H9 (cell line): ENCODE measurements around the gene CMTM2. TPM values are rescaled to one million over a fixed set of nuclear protein-coding genes. Genes with fewer than 3 reads are reported as not detected.

Experiments used
- DNase-seq: peaks from one replicate; pipeline ENCODE4 v3.0.0-alpha.2; 2017
- H2AFZ ChIP-seq: one replicate; pipeline ENCODE4 v1.6.1; 2013; ENCODE audit warnings: mild to moderate bottlenecking, low read length, control low read depth, moderate library complexity
- H2AK5ac ChIP-seq: 2 replicates; pipeline ENCODE4 v1.6.1; 2013; ENCODE audit warnings: low read length, control low read depth, mixed read lengths; ENCODE audit not compliant: insufficient read length
- H2BK120ac ChIP-seq: one replicate; pipeline ENCODE4 v1.6.1; 2013; ENCODE audit warnings: low read depth, mild to moderate bottlenecking, low read length, control low read depth, inconsistent platforms; ENCODE audit not compliant: poor library complexity, severe bottlenecking
- H2BK12ac ChIP-seq: 2 replicates; pipeline ENCODE4 v1.6.1; 2013; ENCODE audit warnings: low read length, control low read depth, mixed read lengths, low read depth; ENCODE audit not compliant: insufficient read length
- H2BK15ac ChIP-seq: 2 replicates; pipeline ENCODE4 v1.6.1; 2013; ENCODE audit warnings: low read depth, low read length, control low read depth
- H2BK20ac ChIP-seq: one replicate; pipeline ENCODE4 v1.6.1; 2013; ENCODE audit warnings: low read depth, mild to moderate bottlenecking, low read length, control low read depth, inconsistent platforms; ENCODE audit not compliant: poor library complexity, severe bottlenecking
- H2BK5ac ChIP-seq: 2 replicates; pipeline ENCODE4 v1.6.1; 2013; ENCODE audit warnings: low read length, control low read depth, mixed read lengths; ENCODE audit not compliant: insufficient read length
- H3K14ac ChIP-seq: 2 replicates; pipeline ENCODE4 v1.6.1; 2013; ENCODE audit warnings: low read length, control low read depth; ENCODE audit not compliant: insufficient read depth
- H3K18ac ChIP-seq: 2 replicates; pipeline ENCODE4 v1.6.1; 2013; ENCODE audit warnings: low read depth, mild to moderate bottlenecking, mixed read lengths, low read length, control low read depth; ENCODE audit not compliant: insufficient read length
- H3K23ac ChIP-seq: 2 replicates; pipeline ENCODE4 v1.6.1; 2013; ENCODE audit warnings: low read length, control low read depth, mixed read lengths, low read depth; ENCODE audit not compliant: insufficient read length
- H3K23me2 ChIP-seq: 2 replicates; pipeline ENCODE4 v1.6.1; 2013; ENCODE audit warnings: low read depth, mild to moderate bottlenecking, mixed read lengths, low read length, control low read depth; ENCODE audit not compliant: insufficient read length, poor library complexity, severe bottlenecking
- H3K27ac ChIP-seq: 2 replicates; pipeline ENCODE4 v1.5.1; 2013; ENCODE audit warnings: low read length, control low read depth, mixed read lengths, low read depth; ENCODE audit not compliant: insufficient read length
- H3K27me3 ChIP-seq: 2 replicates; pipeline ENCODE4 v1.6.1; 2013; ENCODE audit warnings: low read length, control low read depth, inconsistent platforms; ENCODE audit not compliant: insufficient read depth
- H3K4ac ChIP-seq: 2 replicates; pipeline ENCODE4 v1.6.1; 2013; ENCODE audit warnings: low read depth, mild to moderate bottlenecking, control low read depth, inconsistent platforms, low read length, moderate library complexity
- H3K4me1 ChIP-seq: 2 replicates; pipeline ENCODE4 v1.6.1; 2013; ENCODE audit warnings: low read length, control low read depth, inconsistent platforms; ENCODE audit not compliant: insufficient read depth
- H3K4me2 ChIP-seq: 2 replicates; pipeline ENCODE4 v1.6.1; 2013; ENCODE audit warnings: low read length, control low read depth, mixed read lengths; ENCODE audit not compliant: insufficient read length, insufficient read depth
- H3K56ac ChIP-seq: 2 replicates; pipeline ENCODE4 v1.6.1; 2013; ENCODE audit warnings: low read depth, mild to moderate bottlenecking, mixed read lengths, low read length, control low read depth; ENCODE audit not compliant: insufficient read length
- H3K79me1 ChIP-seq: 2 replicates; pipeline ENCODE4 v1.6.1; 2013; ENCODE audit warnings: low read depth, mild to moderate bottlenecking, moderate library complexity, low read length, control low read depth, inconsistent platforms; ENCODE audit not compliant: insufficient read depth, poor library complexity, severe bottlenecking
- H3K79me2 ChIP-seq: 2 replicates; pipeline ENCODE4 v1.6.1; 2013; ENCODE audit warnings: low read length, control low read depth, inconsistent platforms; ENCODE audit not compliant: insufficient read depth
- H3K9ac ChIP-seq: 2 replicates; pipeline ENCODE4 v1.6.1; 2013; ENCODE audit warnings: low read length, control low read depth, mixed read lengths; ENCODE audit not compliant: insufficient read length; ENCODE audit errors: extremely low read depth
- H3K9me3 ChIP-seq: one replicate; pipeline ENCODE4 v1.6.1; 2013; ENCODE audit warnings: low read depth, low read length, inconsistent platforms; ENCODE audit not compliant: control insufficient read depth
- H3T11ph ChIP-seq: one replicate; pipeline ENCODE4 v1.6.1; 2013; ENCODE audit warnings: mild to moderate bottlenecking, low read length, control low read depth, inconsistent platforms
- H4K20me1 ChIP-seq: one replicate; pipeline ENCODE4 v1.6.1; 2013; ENCODE audit not compliant: control insufficient read depth, insufficient read length, insufficient read depth
- H4K5ac ChIP-seq: 2 replicates; pipeline ENCODE4 v1.6.1; 2013; ENCODE audit warnings: low read depth, mild to moderate bottlenecking, mixed read lengths, low read length, control low read depth; ENCODE audit not compliant: insufficient read length
- H4K8ac ChIP-seq: replicated peaks from 2 replicates; pipeline ENCODE4 v1.6.1; 2013; ENCODE audit warnings: low read length, control low read depth, mixed read lengths, low read depth; ENCODE audit not compliant: insufficient read length
- H4K91ac ChIP-seq: 2 replicates; pipeline ENCODE4 v1.6.1; 2013; ENCODE audit warnings: low read depth, mild to moderate bottlenecking, moderate library complexity, mixed read lengths, low read length, control low read depth; ENCODE audit not compliant: insufficient read length
- H3K27ac Mint-ChIP-seq, 3 experiments: 2 replicates in 2 of 3; 3 replicates in 1 of 3; pipeline ENCODE4 v1.8.0; 2020 to 2021; ENCODE audit warnings: mixed read lengths in 3 of 3, mild to moderate bottlenecking in 1 of 3, moderate library complexity in 1 of 3
- H3K27me3 Mint-ChIP-seq: 2 replicates; pipeline ENCODE4 v1.8.0; 2021; ENCODE audit warnings: low read depth, mild to moderate bottlenecking, moderate library complexity, mixed read lengths
- H3K36me3 Mint-ChIP-seq, 3 experiments: 2 replicates in 2 of 3; 3 replicates in 1 of 3; pipeline ENCODE4 v1.8.0; 2020 to 2021; ENCODE audit warnings: low read depth in 3 of 3, mixed read lengths in 3 of 3; ENCODE audit not compliant: insufficient read depth in 1 of 3
- H3K4me1 Mint-ChIP-seq, 2 experiments: 2 replicates each; pipeline ENCODE4 v1.8.0; 2020; ENCODE audit warnings: mixed read lengths in 2 of 2
- H3K4me3 Mint-ChIP-seq, 2 experiments: 2 replicates in 1 of 2; 3 replicates in 1 of 2; pipeline ENCODE4 v1.8.0; 2020 to 2021; ENCODE audit warnings: mild to moderate bottlenecking in 2 of 2, mixed read lengths in 2 of 2, moderate library complexity in 1 of 2
- H3K9me3 Mint-ChIP-seq, 2 experiments: 2 replicates in 1 of 2; 3 replicates in 1 of 2; pipeline ENCODE4 v1.8.0; 2020; ENCODE audit warnings: mild to moderate bottlenecking in 2 of 2, mixed read lengths in 2 of 2, moderate library complexity in 1 of 2
- CTCF ChIP-seq: fragments of 200-600 bp; sonication (generic); conservative IDR thresholded peaks from 3 replicates; pipeline ENCODE4 v1.8.0; 2021; ENCODE audit warnings: antibody characterized with exemption, mild to moderate bottlenecking
- WGBS: extraction: QIAGEN DNeasy Blood & Tissue Kit; methylation state at CpG from one replicate; pipeline ENCODE4 v1.1.7; 2013; ENCODE audit warnings: missing lambda C conversion rate, low lambda C conversion rate, mixed read lengths; ENCODE audit not compliant: insufficient read length; ENCODE audit errors: extremely low coverage; 5-methylcytosine and 5-hydroxymethylcytosine counted together
- total RNA-seq: library from RNA; stranded (reverse); gene quantifications from 2 replicates; pipeline ENCODE4 v1.2.1, GENCODE V29; 2021

The CMTM2 gene
- total RNA-seq, 1 experiment from 2014 or later = not detected

DNA sequence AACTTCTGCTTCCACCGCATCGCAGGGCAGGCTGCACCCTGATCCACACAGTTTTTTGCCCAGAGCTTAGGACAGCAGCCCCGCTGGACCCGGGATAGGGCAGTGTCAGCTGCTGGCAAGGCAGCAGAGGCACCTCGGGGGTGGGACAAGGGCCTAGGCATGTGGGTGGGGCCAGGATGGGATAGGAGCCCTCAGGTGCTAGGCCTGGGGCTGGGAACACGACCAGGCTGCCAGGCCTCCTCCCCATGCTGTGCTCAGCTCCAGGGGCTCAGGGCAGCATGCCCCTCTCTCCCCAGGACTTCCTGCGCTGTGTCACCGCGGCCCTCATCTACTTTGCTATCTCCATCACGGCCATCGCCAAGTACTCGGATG, 29.9 kb downstream of the CMTM2 start:
- no peak for DNase-seq
- Histone ChIP-seq H3K4me1 (no peaks in the 10 kb centered on the region), H3K27ac (no peak overlapping the region), H4K5ac (no peak overlapping the region), H2BK5ac (no peak overlapping the region), H3K9me3 (no peaks in the 10 kb centered on the region), H2AFZ (no peak overlapping the region), H3K79me2 (no peaks in the 10 kb centered on the region), H3K56ac (no peak overlapping the region), H3K18ac (no peak overlapping the region), H3K23me2 (peaks cover 5% of the 10 kb centered on the region), H2BK120ac (no peak overlapping the region), H2BK20ac (no peak overlapping the region), H3K23ac (no peak overlapping the region), H2BK12ac (no peak overlapping the region), H4K91ac (no peak overlapping the region), H3K27me3 (no peaks in the 10 kb centered on the region), H3K9ac (no peak overlapping the region), H4K8ac (no peak overlapping the region), H4K20me1 (no peaks in the 10 kb centered on the region), H3K79me1 (no peaks in the 10 kb centered on the region), H3K14ac (no peak overlapping the region), H3T11ph (no peak overlapping the region), H2AK5ac (no peak overlapping the region), H3K4ac (no peak overlapping the region), H3K4me2 (no peak overlapping the region), H2BK15ac (no peak overlapping the region)
- Mint-ChIP-seq H3K4me1 (peaks cover 15 to 27% of the 10 kb centered on the region in 2 experiments), H3K36me3 (peaks cover 28 to 54% (median 45%) of the 10 kb centered on the region in 3 experiments; a peak in 6 of 7 replicates), H3K4me3 (no peak overlapping the region), H3K9me3 (no peaks in the 10 kb centered on the region; a peak in 1 of 5 replicates), H3K27me3 (peaks cover 2% of the 10 kb centered on the region), H3K27ac (no peak overlapping the region)
- no CpG with 5 or more reads among the region's 12 CpGs for WGBS
- no peak for TF ChIP-seq CTCF
